ENCODE data around the gene RNF144A. TPM values are rescaled to one million over a fixed set of nuclear protein-coding genes. Genes with fewer than 3 reads are reported as not detected.

Gene RNF144A
- total and polyA plus RNA-seq, 2 donors (not counting 3 experiments of a cell fraction or from before 2014, with no cell fraction given): 9.7 to 28.8 TPM

- no peak overlapping the region for H3K27ac ChIP-seq (ENCODE audit: insufficient read depth, low read depth, low read length)
- H3K36me3 ChIP-seq (ENCODE audit: control insufficient read depth in 2 of 2, extremely low read depth in 1 of 2, insufficient read depth in 2 of 2, low read length in 2 of 2): no peaks in the 10 kb centered on the region
- ChIA-PET POLR2A (no interaction called here), CTCF (interaction anchor here (0.6 kb wide), 1 partner anchor 19 kb away, joined by 4 read pairs; no protein-coding TSS in a partner anchor)
- H4K20me1 ChIP-seq (replicated peaks; ENCODE audit: control insufficient read depth, extremely low read depth, insufficient read depth, low read length): no peaks in the 10 kb centered on the region
- FAIRE-seq (no peak), DNase-seq (ENCODE audit: low read depth, low spot score) (no peak)
- H2AFZ ChIP-seq (ENCODE audit: low read depth, low read length): no peak overlapping the region
- H3K79me2 ChIP-seq (ENCODE audit: control insufficient read depth, insufficient read depth, low read length): no peaks in the 10 kb centered on the region
- BruUV-seq (replicated peaks): no TSS peak
- no peak overlapping the region for H3K4me2 ChIP-seq (ENCODE audit: insufficient read depth, low read length)
- H3K4me1 ChIP-seq (ENCODE audit: control insufficient read depth, extremely low read depth, insufficient read depth, low read length): no peaks in the 10 kb centered on the region
- H3K9me3 ChIP-seq (replicated peaks; ENCODE audit: control insufficient read depth, insufficient read depth, low read length): no peaks in the 10 kb centered on the region
- H3K9me1 ChIP-seq (replicated peaks; ENCODE audit: control insufficient read depth, extremely low read depth, insufficient read depth, low read length): no peaks in the 10 kb centered on the region
- dilution Hi-C loops (cut with MboI; ENCODE audit: extremely low pct_ligation_motif_present, low sequenced_read_pairs): no loop called here
- no peak overlapping the region for H3K4me3 ChIP-seq (replicated peaks in 1 of 3; ENCODE audit: insufficient read depth in 1 of 3, low read depth in 1 of 3, low read length in 3 of 3)
- no peak overlapping the region for H3K9ac ChIP-seq (replicated peaks; ENCODE audit: extremely low read depth, insufficient read depth, low read length)
- TF ChIP-seq MAX (IDR thresholded peaks at IDR 0.05; ENCODE audit: insufficient read depth, insufficient read length): no peak
- no peak for TF ChIP-seq POLR2A (IDR thresholded peaks at IDR 0.05; ENCODE audit: low read depth, low read length)
- no peak for TF ChIP-seq EZH2 (IDR thresholded peaks at IDR 0.05; ENCODE audit: borderline replicate concordance, low read depth, low read length, severe bottlenecking)
- TF ChIP-seq CTCF (IDR thresholded peaks at IDR 0.05; ENCODE audit: extremely low read depth in 1 of 2, insufficient read depth in 1 of 2, low read depth in 1 of 2, low read length in 2 of 2): no peak
- intact Hi-C loops (cut with micrococcal nuclease): no loop called here
- H3K27me3 ChIP-seq (ENCODE audit: control insufficient read depth in 2 of 2, insufficient read depth in 2 of 2, low read length in 2 of 2): no peaks in the 10 kb centered on the region
These were observed 7.8 kb downstream of the RNF144A start for GRCh38 chr2:6924924-6925409.

GRCh38 chr2:6926071-6926732, 9.0 kb downstream of the RNF144A start:
- TF ChIP-seq POLR2AphosphoS5 (IDR thresholded peaks at IDR 0.05; ENCODE audit: insufficient read depth, low read depth, low read length): no peak
- TF ChIP-seq EZH2 (IDR thresholded peaks at IDR 0.05; ENCODE audit: borderline replicate concordance, low read depth, low read length, severe bottlenecking): no peak
- TF ChIP-seq MYC (IDR thresholded peaks at IDR 0.05; ENCODE audit: low read depth, low read length): no peak
- no peak for TF ChIP-seq GATA2 (IDR thresholded peaks at IDR 0.05; ENCODE audit: insufficient read depth, insufficient read length, low read depth, low read length)
- no peak for TF ChIP-seq CTCF (IDR thresholded peaks at IDR 0.05; ENCODE audit: extremely low read depth in 1 of 2, insufficient read depth in 1 of 2, low read depth in 1 of 2, low read length in 2 of 2)
- no peak for TF ChIP-seq POLR2A (IDR thresholded peaks at IDR 0.05; ENCODE audit: low read depth, low read length)
- no peak for TF ChIP-seq FOS (IDR thresholded peaks at IDR 0.05; ENCODE audit: borderline replicate concordance, insufficient read depth, low read length)
- no peak for TF ChIP-seq MAX (IDR thresholded peaks at IDR 0.05; ENCODE audit: insufficient read depth, insufficient read length)
- no peak for TF ChIP-seq JUN (IDR thresholded peaks at IDR 0.05; ENCODE audit: borderline replicate concordance, insufficient read depth, insufficient read length, low read depth)
- DNase-seq (ENCODE audit: low read depth, low spot score) (no peak), FAIRE-seq (no peak)
- Histone ChIP-seq H3K27me3 (ENCODE audit: control insufficient read depth in 2 of 2, insufficient read depth in 2 of 2, low read length in 2 of 2) (no peaks in the 10 kb centered on the region), H3K27ac (ENCODE audit: insufficient read depth, low read depth, low read length) (no peak overlapping the region), H4K20me1 (replicated peaks; ENCODE audit: control insufficient read depth, extremely low read depth, insufficient read depth, low read length) (no peaks in the 10 kb centered on the region), H3K9me1 (replicated peaks; ENCODE audit: control insufficient read depth, extremely low read depth, insufficient read depth, low read length) (no peaks in the 10 kb centered on the region), H3K79me2 (ENCODE audit: control insufficient read depth, insufficient read depth, low read length) (no peaks in the 10 kb centered on the region), H3K4me3 (replicated peaks in 1 of 3; ENCODE audit: insufficient read depth in 1 of 3, low read depth in 1 of 3, low read length in 3 of 3) (no peak overlapping the region), H3K9ac (replicated peaks; ENCODE audit: extremely low read depth, insufficient read depth, low read length) (no peak overlapping the region), H3K4me1 (ENCODE audit: control insufficient read depth, extremely low read depth, insufficient read depth, low read length) (no peaks in the 10 kb centered on the region), H3K9me3 (replicated peaks; ENCODE audit: control insufficient read depth, insufficient read depth, low read length) (no peaks in the 10 kb centered on the region), H3K4me2 (ENCODE audit: insufficient read depth, low read length) (no peak overlapping the region), H3K36me3 (ENCODE audit: control insufficient read depth in 2 of 2, extremely low read depth in 1 of 2, insufficient read depth in 2 of 2, low read length in 2 of 2) (no peaks in the 10 kb centered on the region), H2AFZ (ENCODE audit: low read depth, low read length) (no peak overlapping the region)
- ChIA-PET CTCF (no interaction called here), POLR2A (no interaction called here)
- dilution Hi-C loops (cut with MboI; ENCODE audit: extremely low pct_ligation_motif_present, low sequenced_read_pairs) (no loop called here), intact Hi-C loops (cut with micrococcal nuclease) (no loop called here)
- no TSS peak for BruUV-seq (replicated peaks)

Data from endothelial cell of umbilical vein (primary cell).